SU-DHL-6 (cell line): ENCODE data around the gene DMAC1.

ENCODE experiments used
- H2AFZ ChIP-seq: fragments of 200-600 bp; sonication (generic); 2 replicates; pipeline ENCODE4 v1.6.1; 2014; ENCODE audit warnings: low read depth, mild to moderate bottlenecking, moderate library complexity, mixed read lengths, antibody characterized with exemption, low read length; ENCODE audit not compliant: severe bottlenecking
- H3F3A ChIP-seq: fragments of 200-600 bp; shearing (Covaris generic); 2 replicates; pipeline ENCODE4 v1.6.0; 2016; ENCODE audit warnings: antibody characterized with exemption, mild to moderate bottlenecking; ENCODE audit not compliant: insufficient read depth
- H3K27ac ChIP-seq: fragments of 200-600 bp; sonication (generic); 2 replicates; pipeline ENCODE4 v1.5.1; 2016; ENCODE audit warnings: low read depth, mild to moderate bottlenecking, low read length, moderate library complexity, mixed read lengths
- H3K27me3 ChIP-seq: fragments of 200-600 bp; sonication (generic), shearing (Covaris generic); 2 replicates; pipeline ENCODE4 v1.6.0; 2014; ENCODE audit warnings: mild to moderate bottlenecking, low read length
- H3K36me3 ChIP-seq: fragments of 200-600 bp; sonication (generic); 2 replicates; pipeline ENCODE4 v1.6.1; 2014; ENCODE audit warnings: mild to moderate bottlenecking, low read length, mixed read lengths
- H3K4me2 ChIP-seq: fragments of 300-600, 200-600 bp; shearing (Covaris generic), sonication (generic); 2 replicates; pipeline ENCODE4 v1.6.0; 2014; ENCODE audit warnings: low read length, low read depth, mild to moderate bottlenecking; ENCODE audit not compliant: poor library complexity, severe bottlenecking
- H3K4me3 ChIP-seq: fragments of 200-600 bp; sonication (generic); 2 replicates; pipeline ENCODE4 v1.5.1; 2014; ENCODE audit warnings: antibody characterized with exemption, low read length, mild to moderate bottlenecking, mixed read lengths; ENCODE audit not compliant: insufficient read depth, poor library complexity, severe bottlenecking
- H3K79me2 ChIP-seq: fragments of 200-600 bp; sonication (generic); 2 replicates; pipeline ENCODE4 v1.6.1; 2014; ENCODE audit warnings: mild to moderate bottlenecking, low read length, moderate library complexity; ENCODE audit not compliant: insufficient read depth
- H3K9ac ChIP-seq: fragments of 200-600 bp; sonication (generic); 2 replicates; pipeline ENCODE4 v1.7.0; 2014; ENCODE audit warnings: mild to moderate bottlenecking, low read length
- H3K9me2 ChIP-seq: fragments of 200-600 bp; sonication (generic); replicated peaks from 2 replicates; pipeline ENCODE4 v1.6.1; 2014; ENCODE audit warnings: low read length; ENCODE audit not compliant: insufficient read depth
- H3K9me3 ChIP-seq: fragments of 200-600 bp; sonication (generic); 2 replicates; pipeline ENCODE4 v1.6.1; 2014; ENCODE audit warnings: low read length, mixed read lengths; ENCODE audit not compliant: insufficient read depth
- H4K20me1 ChIP-seq: fragments of 200-600 bp; sonication (generic); 2 replicates; pipeline ENCODE4 v1.6.1; 2014; ENCODE audit warnings: low read depth, mild to moderate bottlenecking, antibody characterized with exemption, low read length, moderate library complexity, mixed read lengths
- EZH2phosphoT487 ChIP-seq: fragments of 200-600 bp; sonication (generic), shearing (Covaris generic); conservative IDR thresholded peaks from 2 replicates; pipeline ENCODE4 v1.6.1; 2018; ENCODE audit warnings: mild to moderate bottlenecking, antibody characterized with exemption, low read length, moderate library complexity, mixed read lengths
- TF ChIP-seq, protein P1 (sequence below): fragments of 200-600 bp; sonication (generic); IDR thresholded peaks from one replicate; pipeline ENCODE4 v1.5.1; 2017; ENCODE audit warnings: antibody characterized with exemption, mild to moderate bottlenecking, low read length, moderate library complexity; ENCODE audit not compliant: insufficient read depth, poor library complexity, severe bottlenecking

Gene DMAC1

DNA sequence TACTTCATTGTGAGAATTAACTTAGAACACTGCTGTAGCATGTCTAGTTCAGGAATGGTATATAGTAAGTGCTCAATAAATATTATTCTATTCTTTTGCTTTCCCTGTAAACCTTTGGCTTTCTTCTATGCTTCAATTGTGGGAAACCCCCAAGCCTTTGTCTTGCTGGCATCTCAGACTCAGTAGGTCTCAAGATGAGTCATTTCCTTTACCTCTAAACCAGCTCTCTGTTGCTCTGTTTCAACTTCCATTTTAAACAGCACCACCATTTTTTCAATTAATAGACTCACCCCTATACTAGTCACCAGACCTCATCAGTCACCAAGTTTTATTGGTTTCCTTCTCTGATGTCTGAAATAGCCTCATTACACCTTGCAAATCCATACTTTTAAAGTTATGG, 43.5 kb downstream of the DMAC1 start:
- Histone ChIP-seq H3F3A (no peaks in the 10 kb centered on the region), H3K79me2 (no peaks in the 10 kb centered on the region), H4K20me1 (no peaks in the 10 kb centered on the region), H3K4me2 (no peak overlapping the region), H3K27ac (no peak overlapping the region), H3K36me3 (no peaks in the 10 kb centered on the region), H2AFZ (no peak overlapping the region), H3K27me3 (no peaks in the 10 kb centered on the region), H3K9ac (no peak overlapping the region), H3K9me3 (no peaks in the 10 kb centered on the region), H3K9me2 (no peaks in the 10 kb centered on the region), H3K4me3 (no peak overlapping the region)
- TF ChIP-seq EZH2phosphoT487: no peak
- TF ChIP-seq, protein P1, sequence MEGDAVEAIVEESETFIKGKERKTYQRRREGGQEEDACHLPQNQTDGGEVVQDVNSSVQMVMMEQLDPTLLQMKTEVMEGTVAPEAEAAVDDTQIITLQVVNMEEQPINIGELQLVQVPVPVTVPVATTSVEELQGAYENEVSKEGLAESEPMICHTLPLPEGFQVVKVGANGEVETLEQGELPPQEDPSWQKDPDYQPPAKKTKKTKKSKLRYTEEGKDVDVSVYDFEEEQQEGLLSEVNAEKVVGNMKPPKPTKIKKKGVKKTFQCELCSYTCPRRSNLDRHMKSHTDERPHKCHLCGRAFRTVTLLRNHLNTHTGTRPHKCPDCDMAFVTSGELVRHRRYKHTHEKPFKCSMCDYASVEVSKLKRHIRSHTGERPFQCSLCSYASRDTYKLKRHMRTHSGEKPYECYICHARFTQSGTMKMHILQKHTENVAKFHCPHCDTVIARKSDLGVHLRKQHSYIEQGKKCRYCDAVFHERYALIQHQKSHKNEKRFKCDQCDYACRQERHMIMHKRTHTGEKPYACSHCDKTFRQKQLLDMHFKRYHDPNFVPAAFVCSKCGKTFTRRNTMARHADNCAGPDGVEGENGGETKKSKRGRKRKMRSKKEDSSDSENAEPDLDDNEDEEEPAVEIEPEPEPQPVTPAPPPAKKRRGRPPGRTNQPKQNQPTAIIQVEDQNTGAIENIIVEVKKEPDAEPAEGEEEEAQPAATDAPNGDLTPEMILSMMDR: no peak

DNA sequence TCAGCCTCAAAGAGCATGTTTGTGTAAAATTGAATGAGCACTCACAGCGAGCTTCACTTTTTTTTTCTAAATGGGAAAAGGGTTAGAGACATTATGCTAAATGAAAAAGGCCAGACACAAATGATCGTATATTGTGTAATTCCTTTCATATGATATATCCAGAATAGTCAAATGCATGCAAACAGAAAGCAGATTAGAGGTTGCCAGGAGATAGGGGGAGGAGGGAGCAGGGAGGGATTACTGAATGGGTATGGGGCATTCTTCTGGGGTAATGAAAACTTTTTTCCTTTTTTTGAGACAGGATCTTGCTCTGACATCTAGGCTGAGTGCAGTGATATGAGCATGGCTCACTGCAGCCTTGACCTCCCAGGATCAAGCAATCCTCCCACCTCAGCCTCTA, 47.1 kb downstream of the DMAC1 start:
- TF ChIP-seq, protein P1: no peak
- no peak for TF ChIP-seq EZH2phosphoT487
- Histone ChIP-seq H2AFZ (no peak overlapping the region), H3K27ac (no peak overlapping the region), H4K20me1 (no peaks in the 10 kb centered on the region), H3K9ac (no peak overlapping the region), H3K4me2 (no peak overlapping the region), H3K4me3 (no peak overlapping the region), H3K36me3 (no peaks in the 10 kb centered on the region), H3F3A (no peaks in the 10 kb centered on the region), H3K79me2 (no peaks in the 10 kb centered on the region), H3K9me2 (no peaks in the 10 kb centered on the region), H3K9me3 (no peaks in the 10 kb centered on the region), H3K27me3 (no peaks in the 10 kb centered on the region)
